ENCODE data around the gene TSPAN5.
A peak's percentile ranks its signal among the peaks of the same experiment; 100 is the strongest.
"Not testable (repeated sequence)": the region's sequence is repeated elsewhere in the genome, so short reads cannot be mapped to it uniquely, and the experiment has no call there.

Gene TSPAN5

GRCh38 chr4:98658287-98659105 is at the start of gene TSPAN5:
Gene TSPAN5, minus strand, starts transcription at chr4:98658611.
- peak; percentile 70 for TF ChIP-seq POLR2A (IDR thresholded peaks at IDR 0.05; ENCODE audit: low read length)
- no peak for TF ChIP-seq GATA1 (IDR thresholded peaks at IDR 0.05; ENCODE audit: low read depth, low read length)
- peak; percentile 91 to 96 for DNase-seq

GRCh38 chr4:98706935-98707334 is 48.5 kb upstream of the TSPAN5 start:
- TF ChIP-seq GATA1 (IDR thresholded peaks at IDR 0.05; ENCODE audit: low read depth, low read length) (no peak), POLR2A (IDR thresholded peaks at IDR 0.05; ENCODE audit: low read length) (no peak)
- no peak for DNase-seq

- no peak for DNase-seq
- TF ChIP-seq GATA1 (IDR thresholded peaks at IDR 0.05; ENCODE audit: low read depth, low read length) (no peak), POLR2A (IDR thresholded peaks at IDR 0.05; ENCODE audit: low read length) (no peak)
Measured at GRCh38 chr4:98706200-98706813, 47.9 kb upstream of the TSPAN5 start.

- not testable (repeated sequence) for DNase-seq
Measured at GRCh38 chr4:98705586-98705985, 47.2 kb upstream of the TSPAN5 start.

GRCh38 chr4:98700656-98701055 is 42.2 kb upstream of the TSPAN5 start:
- DNase-seq = no peak
- no peak for TF ChIP-seq GATA1 (IDR thresholded peaks at IDR 0.05; ENCODE audit: low read depth, low read length)

GRCh38 chr4:98694076-98694475 is 35.7 kb upstream of the TSPAN5 start:
- no peak for TF ChIP-seq GATA1 (IDR thresholded peaks at IDR 0.05; ENCODE audit: low read depth, low read length)
- DNase-seq = no peak

- no peak for DNase-seq
- no peak for TF ChIP-seq POLR2A (IDR thresholded peaks at IDR 0.05; ENCODE audit: low read length)
- no peak for TF ChIP-seq GATA1 (IDR thresholded peaks at IDR 0.05; ENCODE audit: low read depth, low read length)
Measured at GRCh38 chr4:98692411-98692810, 34.0 kb upstream of the TSPAN5 start.

GRCh38 chr4:98691588-98691987 is 33.2 kb upstream of the TSPAN5 start:
- DNase-seq = no peak
- TF ChIP-seq GATA1 (IDR thresholded peaks at IDR 0.05; ENCODE audit: low read depth, low read length) (no peak), POLR2A (IDR thresholded peaks at IDR 0.05; ENCODE audit: low read length) (no peak)

- TF ChIP-seq GATA1 (IDR thresholded peaks at IDR 0.05; ENCODE audit: low read depth, low read length) (no peak), POLR2A (IDR thresholded peaks at IDR 0.05; ENCODE audit: low read length) (no peak)
- DNase-seq = no peak
Measured at GRCh38 chr4:98689507-98690174, 31.2 kb upstream of the TSPAN5 start.

GRCh38 chr4:98688411-98689290 is 30.2 kb upstream of the TSPAN5 start:
- peak; percentile 59 to 67 for DNase-seq
- TF ChIP-seq GATA1 (IDR thresholded peaks at IDR 0.05; ENCODE audit: low read depth, low read length) = no peak
- no peak for TF ChIP-seq POLR2A (IDR thresholded peaks at IDR 0.05; ENCODE audit: low read length)

GRCh38 chr4:98687876-98688275 is 29.5 kb upstream of the TSPAN5 start:
- peak; percentile 27 to 50 for DNase-seq
- TF ChIP-seq POLR2A (IDR thresholded peaks at IDR 0.05; ENCODE audit: low read length) (no peak), GATA1 (IDR thresholded peaks at IDR 0.05; ENCODE audit: low read depth, low read length) (no peak)

GRCh38 chr4:98686847-98687246 is 28.4 kb upstream of the TSPAN5 start:
- TF ChIP-seq GATA1 (IDR thresholded peaks at IDR 0.05; ENCODE audit: low read depth, low read length) = no peak
- DNase-seq = peak; percentile 91 to 98

- DNase-seq = peak in 1 of 2 experiments; percentile 28
- TF ChIP-seq POLR2A (IDR thresholded peaks at IDR 0.05; ENCODE audit: low read length) (no peak), GATA1 (IDR thresholded peaks at IDR 0.05; ENCODE audit: low read depth, low read length) (no peak)
Measured at GRCh38 chr4:98686043-98686707, 27.8 kb upstream of the TSPAN5 start.
